ENCODE data around the gene PIF1. TPM values are rescaled to one million over a fixed set of nuclear protein-coding genes. Genes with fewer than 3 reads are reported as not detected.

Gene PIF1
- total and polyA plus RNA-seq, 2 experiments from 2014 or later, result 7.4 to 70.9 TPM

GRCh38 chr15:64843991-64844390 is 18.5 kb upstream of the PIF1 start:
- no peak for TF ChIP-seq CTCF (IDR thresholded peaks at IDR 0.05; ENCODE audit: low read depth, low read length)
- DNase-seq (ENCODE audit: low read depth in 1 of 2, low spot score in 1 of 2), result no peak
- no peaks in the 10 kb centered on the region for H3K27me3 ChIP-seq
- peaks cover 21% of the 10 kb centered on the region for H3K4me1 ChIP-seq (ENCODE audit: low read depth)
- H3K9me3 ChIP-seq (ENCODE audit: low read depth), result no peaks in the 10 kb centered on the region
- no peaks in the 10 kb centered on the region for H3K36me3 ChIP-seq
- H3K27ac ChIP-seq, result no peak overlapping the region
- H3K4me3 ChIP-seq, result no peak overlapping the region

- peak in 1 of 2 donors; percentile 65 for DNase-seq (ENCODE audit: low read depth in 1 of 2, low spot score in 1 of 2)
- Histone ChIP-seq H3K4me3 (peak overlapping the region; percentile 63), H3K4me1 (ENCODE audit: low read depth) (peaks cover 21% of the 10 kb centered on the region), H3K9me3 (ENCODE audit: low read depth) (no peaks in the 10 kb centered on the region), H3K27ac (no peak overlapping the region), H3K27me3 (no peaks in the 10 kb centered on the region), H3K36me3 (no peaks in the 10 kb centered on the region)
- TF ChIP-seq CTCF (IDR thresholded peaks at IDR 0.05; ENCODE audit: low read depth, low read length), result peak; percentile 3
These were observed 17.6 kb upstream of the PIF1 start for GRCh38 chr15:64842986-64843561.

- H3K9me3 ChIP-seq (ENCODE audit: low read depth), result no peaks in the 10 kb centered on the region
- peaks cover 21% of the 10 kb centered on the region for H3K4me1 ChIP-seq (ENCODE audit: low read depth)
- H3K36me3 ChIP-seq, result no peaks in the 10 kb centered on the region
- DNase-seq (ENCODE audit: low read depth in 1 of 2, low spot score in 1 of 2), result peak; percentile 30 to 50
- TF ChIP-seq CTCF (IDR thresholded peaks at IDR 0.05; ENCODE audit: low read depth, low read length), result no peak
- no peaks in the 10 kb centered on the region for H3K27me3 ChIP-seq
- H3K27ac ChIP-seq, result no peak overlapping the region
- peak overlapping the region; percentile 63 for H3K4me3 ChIP-seq
These were observed 16.9 kb upstream of the PIF1 start for GRCh38 chr15:64842096-64842939.

- no peaks in the 10 kb centered on the region for H3K9me3 ChIP-seq (ENCODE audit: low read depth)
- H3K4me1 ChIP-seq (ENCODE audit: low read depth), result peaks cover 21% of the 10 kb centered on the region
- H3K4me3 ChIP-seq, result peak within 1 kb of the TSS; percentile 63
- H3K27me3 ChIP-seq, result no peaks in the 10 kb centered on the region
- no peaks in the 10 kb centered on the region for H3K36me3 ChIP-seq
- peak; percentile 12 for TF ChIP-seq CTCF (IDR thresholded peaks at IDR 0.05; ENCODE audit: low read depth, low read length)
- H3K27ac ChIP-seq, result peak within 1 kb of the TSS; percentile 68
- DNase-seq (ENCODE audit: low read depth in 1 of 2, low spot score in 1 of 2), result peak; percentile 95 to 97
These were observed 16.1 kb upstream of the PIF1 start, which contains the start of gene PLEKHO2 for GRCh38 chr15:64841344-64842095. PLEKHO2 (plus strand) TSS chr15:64841915; CDS start chr15:64842017, 102 bp downstream.

- Histone ChIP-seq H3K36me3 (no peaks in the 10 kb centered on the region), H3K27ac (peak overlapping the region; percentile 68), H3K4me3 (peak overlapping the region; percentile 63), H3K9me3 (ENCODE audit: low read depth) (no peaks in the 10 kb centered on the region), H3K4me1 (ENCODE audit: low read depth) (peaks cover 21% of the 10 kb centered on the region), H3K27me3 (no peaks in the 10 kb centered on the region)
- TF ChIP-seq CTCF (IDR thresholded peaks at IDR 0.05; ENCODE audit: low read depth, low read length), result no peak
- DNase-seq (ENCODE audit: low read depth in 1 of 2, low spot score in 1 of 2), result no peak
These were observed 15.6 kb upstream of the PIF1 start for GRCh38 chr15:64841060-64841343.
